Fibroblast of the aortic adventitia (primary cell): ENCODE data around the gene DMAC2. TPM values are rescaled to one million over a fixed set of nuclear protein-coding genes. Genes with fewer than 3 reads are reported as not detected.
A peak's percentile ranks its signal among the peaks of the same experiment; 100 is the strongest.

Experiments
- DNase-seq: peaks from one replicate; pipeline ENCODE4 v3.0.0-alpha.2; 2010; ENCODE audit warnings: low read depth
- H3K4me3 ChIP-seq: 2 replicates; pipeline ENCODE4 v1.5.1; 2011; ENCODE audit warnings: low read depth, mild to moderate bottlenecking, control low read depth, low read length, moderate library complexity
- total RNA-seq: library from RNA; depleted of rRNA; stranded (reverse); fragments of >200 nt; gene quantifications from 2 replicates; pipeline ENCODE4 v1.2.3, GENCODE V29; 2012; ENCODE audit warnings: low replicate concordance
- TF ChIP-seq, protein P1 (sequence below): IDR thresholded peaks from 2 replicates; pipeline ENCODE4 v1.5.1; 2011; ENCODE audit warnings: mild to moderate bottlenecking, low read length, control low read depth, inconsistent platforms; ENCODE audit not compliant: insufficient read depth

The DMAC2 gene
- total RNA-seq, 1 donor, result 29.3 TPM

DNA sequence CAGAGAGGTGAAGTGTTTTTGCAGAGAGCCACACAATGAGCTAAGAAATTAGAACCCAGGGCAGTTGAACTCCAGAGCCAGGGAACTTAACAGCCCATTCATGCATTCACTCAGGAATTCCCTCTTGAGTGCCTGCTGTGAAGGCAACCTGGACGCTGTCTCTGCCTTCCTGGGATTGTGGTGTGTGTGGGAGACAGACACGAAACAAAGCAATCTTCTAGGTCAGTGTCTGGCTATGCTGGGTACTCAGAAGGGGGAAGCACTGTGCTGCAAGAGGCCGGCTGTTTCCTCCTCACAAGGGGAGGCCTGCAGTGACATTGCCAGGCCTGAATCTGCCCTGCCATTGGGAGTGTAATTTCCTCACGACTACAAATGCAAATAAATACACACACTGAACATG is 32.4 kb downstream of the DMAC2 start:
- DNase-seq, result no peak
- TF ChIP-seq, protein P1, sequence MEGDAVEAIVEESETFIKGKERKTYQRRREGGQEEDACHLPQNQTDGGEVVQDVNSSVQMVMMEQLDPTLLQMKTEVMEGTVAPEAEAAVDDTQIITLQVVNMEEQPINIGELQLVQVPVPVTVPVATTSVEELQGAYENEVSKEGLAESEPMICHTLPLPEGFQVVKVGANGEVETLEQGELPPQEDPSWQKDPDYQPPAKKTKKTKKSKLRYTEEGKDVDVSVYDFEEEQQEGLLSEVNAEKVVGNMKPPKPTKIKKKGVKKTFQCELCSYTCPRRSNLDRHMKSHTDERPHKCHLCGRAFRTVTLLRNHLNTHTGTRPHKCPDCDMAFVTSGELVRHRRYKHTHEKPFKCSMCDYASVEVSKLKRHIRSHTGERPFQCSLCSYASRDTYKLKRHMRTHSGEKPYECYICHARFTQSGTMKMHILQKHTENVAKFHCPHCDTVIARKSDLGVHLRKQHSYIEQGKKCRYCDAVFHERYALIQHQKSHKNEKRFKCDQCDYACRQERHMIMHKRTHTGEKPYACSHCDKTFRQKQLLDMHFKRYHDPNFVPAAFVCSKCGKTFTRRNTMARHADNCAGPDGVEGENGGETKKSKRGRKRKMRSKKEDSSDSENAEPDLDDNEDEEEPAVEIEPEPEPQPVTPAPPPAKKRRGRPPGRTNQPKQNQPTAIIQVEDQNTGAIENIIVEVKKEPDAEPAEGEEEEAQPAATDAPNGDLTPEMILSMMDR, result no peak
- H3K4me3 ChIP-seq, result no peak overlapping the region

DNA sequence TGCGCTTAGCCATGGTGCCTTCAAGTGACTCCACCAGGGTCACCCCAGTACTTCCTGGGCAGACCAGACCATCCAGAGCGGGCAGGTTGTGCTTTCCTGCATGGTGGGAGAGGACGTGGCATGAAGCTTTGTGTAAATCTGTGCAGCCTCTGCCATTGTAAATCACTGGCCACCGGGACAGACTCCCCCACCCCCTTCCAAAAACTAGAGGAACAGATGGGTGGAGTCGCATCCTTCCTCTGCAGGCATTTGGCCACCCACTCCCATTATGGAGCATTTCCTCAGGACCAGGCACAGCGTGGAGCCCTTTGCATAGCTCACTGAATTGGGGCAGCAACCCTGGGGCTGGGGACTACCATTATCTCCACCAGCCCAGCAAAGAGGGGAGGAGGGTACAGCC is 33.9 kb downstream of the DMAC2 start:
- DNase-seq, result no peak
- no peak overlapping the region for H3K4me3 ChIP-seq
- TF ChIP-seq, protein P1, result no peak

DNA sequence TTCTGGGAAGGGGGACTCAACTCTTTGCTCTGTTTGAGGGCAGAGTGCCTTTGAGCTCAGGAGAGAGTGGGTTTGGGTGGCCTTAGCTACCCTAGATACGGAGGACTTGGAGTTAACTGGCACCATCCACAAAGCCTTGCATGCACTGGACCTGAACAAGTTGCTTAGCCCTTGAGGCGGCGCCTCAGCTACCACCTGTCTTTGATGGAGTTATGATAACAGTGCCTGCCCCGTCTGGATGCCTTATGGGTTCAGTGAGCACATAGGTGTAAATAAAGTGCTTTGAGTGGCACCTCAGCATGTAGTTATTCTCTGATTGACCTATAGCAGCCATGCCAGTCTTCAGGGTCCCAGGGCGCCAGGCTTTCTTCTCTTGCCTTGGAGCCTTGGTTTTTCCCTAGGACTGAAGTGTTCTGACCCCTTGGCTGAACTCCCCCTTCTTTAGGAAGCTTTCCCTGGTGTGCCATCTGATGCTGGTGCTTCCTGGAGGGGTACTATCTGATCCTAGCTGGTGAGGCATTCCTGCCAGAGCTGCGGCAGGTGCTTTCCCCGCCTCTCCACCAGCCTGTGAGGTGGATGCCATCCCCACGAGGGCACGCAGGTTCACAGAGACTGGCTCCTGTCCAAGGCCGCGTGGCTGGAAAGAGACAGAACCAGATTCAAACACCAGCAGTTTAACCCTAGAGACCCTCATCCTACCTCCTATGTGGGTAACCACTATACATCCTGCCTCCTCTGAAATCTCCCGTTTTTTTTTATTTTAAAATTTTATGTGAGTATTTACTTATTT is 36.3 kb downstream of the DMAC2 start:
- DNase-seq, result no peak
- no peak overlapping the region for H3K4me3 ChIP-seq
- TF ChIP-seq, protein P1, result no peak

DNA sequence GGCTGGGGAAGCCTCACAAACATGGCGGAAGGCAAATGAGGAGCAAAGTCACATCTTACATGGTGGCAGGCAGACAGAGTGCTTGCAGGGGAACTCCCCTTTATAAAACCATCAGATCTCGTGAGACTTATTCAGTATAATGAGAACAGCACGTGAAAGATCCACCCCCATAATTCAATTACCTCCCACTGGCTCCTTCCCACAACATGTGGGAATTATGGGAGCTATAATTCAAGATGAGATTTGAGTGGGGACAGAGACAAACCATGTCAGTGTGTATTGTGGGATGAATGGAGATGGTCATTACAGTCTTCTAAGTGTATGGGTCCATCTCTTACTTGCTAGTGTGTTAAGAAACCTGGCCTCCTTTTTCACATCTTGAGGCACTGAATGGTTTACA is 37.7 kb downstream of the DMAC2 start:
- TF ChIP-seq, protein P1, result no peak
- H3K4me3 ChIP-seq, result no peak overlapping the region
- no peak for DNase-seq

DNA sequence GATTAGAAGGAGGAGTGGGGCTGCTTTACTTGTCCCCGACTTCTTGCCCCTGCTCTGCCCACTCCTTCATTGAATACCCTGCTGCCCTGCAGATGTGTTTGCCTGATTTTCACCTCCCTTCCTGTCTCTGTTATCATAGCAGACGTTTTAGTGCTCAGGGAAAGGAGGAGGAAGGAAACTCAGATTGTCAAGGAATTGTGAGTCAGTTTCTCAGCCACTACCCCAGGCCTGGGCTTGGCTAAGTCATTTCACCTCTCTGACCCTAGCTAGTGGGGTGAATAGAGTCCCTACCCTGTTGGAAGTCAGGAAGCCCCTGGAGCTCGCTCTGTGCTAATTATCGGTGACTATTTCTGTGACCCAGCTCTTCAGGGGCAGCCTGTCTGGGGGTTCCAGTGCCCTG is 38.2 kb downstream of the DMAC2 start:
- DNase-seq, result no peak
- TF ChIP-seq, protein P1, result no peak

DNA sequence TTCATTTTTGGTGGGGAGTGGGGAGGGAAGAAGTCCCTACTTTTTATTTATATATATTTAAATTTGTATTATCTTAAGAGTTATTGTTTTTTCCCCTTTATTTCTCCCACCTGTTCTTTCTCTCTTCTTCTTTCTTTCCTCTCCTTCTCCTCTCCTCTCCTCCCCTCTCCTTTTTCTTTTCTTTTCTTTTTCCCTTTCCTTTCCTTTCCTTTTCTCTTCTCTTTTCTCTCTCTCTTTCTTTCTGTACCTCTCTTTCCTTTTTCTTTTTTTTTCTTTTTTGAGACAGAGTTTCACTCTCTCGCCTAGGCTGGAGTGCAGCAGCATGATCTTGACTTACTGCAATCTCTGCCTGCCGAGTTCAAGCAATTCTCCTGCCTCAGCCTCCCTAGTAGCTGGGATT is 40.2 kb downstream of the DMAC2 start:
- TF ChIP-seq, protein P1, result no peak
- DNase-seq, result no peak
- no peak overlapping the region for H3K4me3 ChIP-seq

More for the DNA sequence above, 38.2 kb downstream of the DMAC2 start:
- no peak overlapping the region for H3K4me3 ChIP-seq

DNA sequence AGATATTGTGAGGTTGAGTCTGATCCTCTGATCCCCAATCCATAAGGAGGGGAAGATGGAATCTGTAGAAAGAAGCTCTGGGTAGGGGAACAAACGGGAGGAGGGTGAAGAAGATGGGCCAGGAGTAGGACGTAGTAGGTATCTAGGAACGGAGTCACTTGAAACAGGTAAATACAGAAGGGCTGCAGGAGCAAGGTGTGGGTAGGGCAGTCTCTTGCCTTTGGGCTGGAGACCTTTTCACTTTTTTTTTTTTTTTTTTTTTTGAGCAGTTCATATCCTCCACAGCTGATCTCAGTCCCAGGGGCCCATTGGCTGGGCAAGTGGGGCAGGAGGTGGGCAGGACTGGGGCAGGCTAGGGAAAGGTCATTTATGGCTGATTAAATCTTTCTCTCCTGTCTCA is 40.6 kb downstream of the DMAC2 start:
- H3K4me3 ChIP-seq, result peak overlapping the region; percentile 89
- DNase-seq, result no peak
- TF ChIP-seq, protein P1, result no peak
